Measurements from ENCODE around the gene GGTA1. TPM values are rescaled to one million over a fixed set of nuclear protein-coding genes. Genes with fewer than 3 reads are reported as not detected.

GGTA1 gene
- total RNA-seq (7.9 TPM), polyA plus RNA-seq (9.7 TPM)
- long read RNA-seq, donor 1, partial matches to known transcripts: 0 of 2 reads
- long read RNA-seq, donor 1, other reads (novel, unspliced or antisense): 0 of 2 reads
- long read RNA-seq, donor 2: 0 reads
- long read RNA-seq, donor 3, transcript GGTA1P-203 (6 exons, 1,487 nt): major isoform, 7 of 7 reads
- long read RNA-seq, donor 3, partial matches to known transcripts: 0 of 7 reads
- long read RNA-seq, donor 3, other reads (novel, unspliced or antisense): 0 of 7 reads
- long read RNA-seq, donor 4, partial matches to known transcripts: 0 of 2 reads
- long read RNA-seq, donor 4, other reads (novel, unspliced or antisense): 0 of 2 reads
- long read RNA-seq, donor 5, transcript GGTA1P-203 (6 exons, 1,487 nt): major isoform, 9 of 9 reads
- long read RNA-seq, donor 5, partial matches to known transcripts: 0 of 9 reads
- long read RNA-seq, donor 5, other reads (novel, unspliced or antisense): 0 of 9 reads
- long read RNA-seq, donor 6, transcript GGTA1P-203 (6 exons, 1,487 nt): major isoform, 8 of 8 reads
- long read RNA-seq, donor 6, partial matches to known transcripts: 0 of 8 reads
- long read RNA-seq, donor 6, other reads (novel, unspliced or antisense): 0 of 8 reads
- long read RNA-seq, donor 7, partial matches to known transcripts: 0 of 4 reads
- long read RNA-seq, donor 7, other reads (novel, unspliced or antisense): 0 of 4 reads
- long read RNA-seq, donor 8: 0 reads
- long read RNA-seq, donor 9, transcript GGTA1P-203 (6 exons, 1,487 nt): major isoform, 5 of 5 reads
- long read RNA-seq, donor 9, partial matches to known transcripts: 0 of 5 reads
- long read RNA-seq, donor 9, other reads (novel, unspliced or antisense): 0 of 5 reads
- long read RNA-seq, donor 10, partial matches to known transcripts: 0 of 3 reads
- long read RNA-seq, donor 10, other reads (novel, unspliced or antisense): 0 of 3 reads

DNA sequence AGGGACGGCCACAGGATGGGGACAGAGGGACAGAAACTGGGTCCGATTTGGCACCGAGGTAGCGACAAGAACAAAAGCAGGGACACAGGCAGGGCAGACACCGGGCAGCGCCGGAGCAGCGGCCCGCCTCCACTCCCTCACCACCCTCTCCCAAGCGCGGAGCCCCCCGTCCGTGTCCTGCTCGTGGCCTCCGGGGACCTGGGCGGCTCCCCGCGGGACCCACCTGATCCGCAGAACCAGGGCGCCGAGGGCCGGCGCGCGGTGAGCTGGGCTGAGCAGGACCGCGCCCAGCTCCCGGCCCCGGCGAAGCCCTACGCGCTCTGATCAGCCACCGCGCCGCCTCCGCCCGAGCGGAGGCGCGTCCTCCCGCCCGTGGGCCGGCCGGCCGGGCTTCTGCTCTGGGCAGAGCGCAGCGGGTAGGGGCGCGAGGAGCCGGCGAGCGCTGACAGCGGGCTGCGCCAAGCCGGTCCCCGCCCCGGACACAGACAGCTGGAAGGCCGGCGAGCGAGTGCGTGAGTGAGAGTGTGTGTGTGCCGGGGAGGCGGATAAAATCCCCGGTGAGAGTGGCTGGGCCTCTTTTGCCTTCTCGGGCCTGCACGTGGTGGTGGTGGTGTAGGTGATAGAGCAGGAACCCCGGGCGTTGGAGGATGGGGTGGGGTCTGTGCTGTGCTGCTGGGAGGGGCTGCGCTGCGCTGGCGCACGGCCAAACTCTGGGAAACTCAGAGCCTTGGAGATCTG, at the start of gene GGTA1:
Gene GGTA1 (minus strand): TSS at position 418 of the 738 bp plus-strand sequence. CDS start 31,922 bp downstream, outside the sequence.
- peaks cover 46 to 50% of the 10 kb centered on the region in 2 donors for H3K27me3 ChIP-seq (ENCODE audit: control insufficient read depth in 2 of 2, insufficient read depth in 1 of 2, low read length in 1 of 2)
- H3K9me3 ChIP-seq (ENCODE audit: control insufficient read depth in 2 of 2, insufficient read depth in 1 of 2, low read length in 1 of 2): peaks cover 0 to 6% of the 10 kb centered on the region in 2 donors
- peaks cover 0 to 18% of the 10 kb centered on the region in 2 donors for H3K4me1 ChIP-seq (ENCODE audit: control insufficient read depth in 2 of 2, insufficient read depth in 2 of 2, low read length in 2 of 2)
- 1% methylated on average over 72 of the region's 72 CpGs for WGBS
- peak in 1 of 9 donors; percentile 19 for DNase-seq (ENCODE audit: low read depth in 6 of 9, low spot score in 9 of 9)
- H3K27ac ChIP-seq (ENCODE audit: low read depth in 1 of 2, low read length in 1 of 2): peak within 1 kb of the TSS in 1 of 2 donors; percentile 65
- no peaks in the 10 kb centered on the region for H3K36me3 ChIP-seq (ENCODE audit: control insufficient read depth in 2 of 2, insufficient read depth in 2 of 2, low read length in 1 of 2)
- peak within 1 kb of the TSS; percentile 12 to 30 for H3K4me3 ChIP-seq (ENCODE audit: low read length in 2 of 2)

- 96% methylated on average over 2 of the region's 2 CpGs for WGBS
- no peak overlapping the region for H3K27ac ChIP-seq (ENCODE audit: low read depth in 1 of 2, low read length in 1 of 2)
- H3K9me3 ChIP-seq (ENCODE audit: control insufficient read depth in 2 of 2, insufficient read depth in 1 of 2, low read length in 1 of 2): no peaks in the 10 kb centered on the region
- no peak for DNase-seq (ENCODE audit: low read depth in 6 of 9, low spot score in 9 of 9)
- peaks cover 0 to 14% of the 10 kb centered on the region in 2 donors for H3K4me1 ChIP-seq (ENCODE audit: control insufficient read depth in 2 of 2, insufficient read depth in 2 of 2, low read length in 2 of 2)
- H3K36me3 ChIP-seq (ENCODE audit: control insufficient read depth in 2 of 2, insufficient read depth in 2 of 2, low read length in 1 of 2): no peaks in the 10 kb centered on the region
- peaks cover 2 to 39% of the 10 kb centered on the region in 2 donors for H3K27me3 ChIP-seq (ENCODE audit: control insufficient read depth in 2 of 2, insufficient read depth in 1 of 2, low read length in 1 of 2)
- no peak overlapping the region for H3K4me3 ChIP-seq (ENCODE audit: low read length in 2 of 2)
Observed at GRCh38 chr9:121548666-121549065, 49.0 kb upstream of the GGTA1 start.

DNA sequence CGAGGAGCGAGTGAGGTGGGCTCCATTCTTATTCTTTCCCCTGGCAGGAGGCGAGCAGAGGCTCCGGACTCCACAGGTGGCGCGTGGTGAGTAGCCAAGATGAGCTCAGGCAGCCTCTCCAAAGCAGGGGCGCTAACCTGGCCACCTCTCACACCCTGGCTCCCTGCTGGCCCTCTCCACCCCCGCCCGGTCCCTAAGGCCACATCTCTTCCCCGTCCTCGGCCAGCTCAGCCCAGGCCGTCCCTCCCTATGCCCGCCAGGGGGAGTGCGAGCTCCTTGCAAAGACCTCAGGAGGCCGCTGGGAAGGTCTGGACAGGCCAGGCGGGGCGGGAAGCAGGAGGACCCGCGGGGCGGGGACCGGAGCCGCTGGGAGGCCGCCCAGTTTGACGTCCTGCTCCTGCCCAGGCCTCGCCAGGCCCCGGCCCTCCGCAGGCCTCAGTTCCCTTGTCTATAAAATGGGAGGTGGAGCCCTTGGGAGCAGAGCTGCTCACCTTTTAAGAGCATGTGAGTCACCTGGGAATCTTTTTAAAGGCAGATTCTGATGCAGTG, 46.3 kb upstream of the GGTA1 start:
- WGBS: 8% methylated on average over 27 of the region's 27 CpGs
- no peak overlapping the region for H3K4me3 ChIP-seq (ENCODE audit: low read length in 2 of 2)
- H3K27ac ChIP-seq (ENCODE audit: low read depth in 1 of 2, low read length in 1 of 2): no peak overlapping the region
- H3K36me3 ChIP-seq (ENCODE audit: control insufficient read depth in 2 of 2, insufficient read depth in 2 of 2, low read length in 1 of 2): no peaks in the 10 kb centered on the region
- H3K27me3 ChIP-seq (ENCODE audit: control insufficient read depth in 2 of 2, insufficient read depth in 1 of 2, low read length in 1 of 2): peaks cover 2 to 32% of the 10 kb centered on the region in 2 donors
- H3K4me1 ChIP-seq (ENCODE audit: control insufficient read depth in 2 of 2, insufficient read depth in 2 of 2, low read length in 2 of 2): peaks cover 0 to 13% of the 10 kb centered on the region in 2 donors
- H3K9me3 ChIP-seq (ENCODE audit: control insufficient read depth in 2 of 2, insufficient read depth in 1 of 2, low read length in 1 of 2): no peaks in the 10 kb centered on the region
- DNase-seq (ENCODE audit: low read depth in 6 of 9, low spot score in 9 of 9): peak in 7 of 9 donors; percentile 33 to 75 (median 57)

- 61% methylated on average over 33 of the region's 33 CpGs for WGBS
- H3K4me1 ChIP-seq (ENCODE audit: control insufficient read depth in 2 of 2, insufficient read depth in 2 of 2, low read length in 2 of 2): peaks cover 0 to 7% of the 10 kb centered on the region in 2 donors
- no peak for DNase-seq (ENCODE audit: low read depth in 6 of 9, low spot score in 9 of 9)
- H3K9me3 ChIP-seq (ENCODE audit: control insufficient read depth in 2 of 2, insufficient read depth in 1 of 2, low read length in 1 of 2): no peaks in the 10 kb centered on the region
- H3K36me3 ChIP-seq (ENCODE audit: control insufficient read depth in 2 of 2, insufficient read depth in 2 of 2, low read length in 1 of 2): no peaks in the 10 kb centered on the region
- no peak overlapping the region for H3K27ac ChIP-seq (ENCODE audit: low read depth in 1 of 2, low read length in 1 of 2)
- H3K27me3 ChIP-seq (ENCODE audit: control insufficient read depth in 2 of 2, insufficient read depth in 1 of 2, low read length in 1 of 2): peaks cover 2 to 26% of the 10 kb centered on the region in 2 donors
- H3K4me3 ChIP-seq (ENCODE audit: low read length in 2 of 2): no peak overlapping the region
Observed at GRCh38 chr9:121545150-121545874, 45.7 kb upstream of the GGTA1 start.

- DNase-seq (ENCODE audit: low read depth in 6 of 9, low spot score in 9 of 9): no peak
- Histone ChIP-seq H3K4me3 (ENCODE audit: low read length in 2 of 2) (no peak overlapping the region), H3K27me3 (ENCODE audit: control insufficient read depth in 2 of 2, insufficient read depth in 1 of 2, low read length in 1 of 2) (peaks cover 2 to 13% of the 10 kb centered on the region in 2 donors), H3K27ac (ENCODE audit: low read depth in 1 of 2, low read length in 1 of 2) (no peak overlapping the region), H3K4me1 (ENCODE audit: control insufficient read depth in 2 of 2, insufficient read depth in 2 of 2, low read length in 2 of 2) (peaks cover 0 to 3% of the 10 kb centered on the region in 2 donors), H3K9me3 (ENCODE audit: control insufficient read depth in 2 of 2, insufficient read depth in 1 of 2, low read length in 1 of 2) (no peaks in the 10 kb centered on the region), H3K36me3 (ENCODE audit: control insufficient read depth in 2 of 2, insufficient read depth in 2 of 2, low read length in 1 of 2) (no peaks in the 10 kb centered on the region)
- WGBS: 91% methylated on average over 4 of the region's 4 CpGs
Observed at GRCh38 chr9:121542025-121542424, 42.4 kb upstream of the GGTA1 start.

DNA sequence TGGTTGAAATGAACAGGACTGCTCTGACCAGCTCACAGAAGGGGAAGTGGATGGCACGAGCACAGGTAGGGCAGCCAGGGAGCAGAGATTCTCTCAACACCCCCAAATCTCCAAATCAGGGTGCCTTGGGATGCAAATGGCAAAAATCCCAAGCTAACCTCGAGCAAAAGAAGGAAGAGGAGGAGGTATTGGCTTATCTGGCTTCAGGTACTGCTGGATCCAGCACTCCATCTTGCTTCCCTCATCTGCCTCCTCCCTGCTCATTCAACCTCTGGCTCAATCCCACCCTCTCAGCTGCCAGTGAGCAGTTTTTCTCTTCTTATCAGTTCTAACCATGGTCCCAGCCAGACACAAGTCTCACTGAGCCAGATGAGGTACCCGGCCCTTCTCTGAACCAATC, 41.6 kb upstream of the GGTA1 start:
- Histone ChIP-seq H3K4me3 (ENCODE audit: low read length in 2 of 2) (no peak overlapping the region), H3K4me1 (ENCODE audit: control insufficient read depth in 2 of 2, insufficient read depth in 2 of 2, low read length in 2 of 2) (peaks cover 0 to 3% of the 10 kb centered on the region in 2 donors), H3K36me3 (ENCODE audit: control insufficient read depth in 2 of 2, insufficient read depth in 2 of 2, low read length in 1 of 2) (no peaks in the 10 kb centered on the region), H3K9me3 (ENCODE audit: control insufficient read depth in 2 of 2, insufficient read depth in 1 of 2, low read length in 1 of 2) (no peaks in the 10 kb centered on the region), H3K27me3 (ENCODE audit: control insufficient read depth in 2 of 2, insufficient read depth in 1 of 2, low read length in 1 of 2) (peaks cover 2 to 12% of the 10 kb centered on the region in 2 donors), H3K27ac (ENCODE audit: low read depth in 1 of 2, low read length in 1 of 2) (no peak overlapping the region)
- DNase-seq (ENCODE audit: low read depth in 6 of 9, low spot score in 9 of 9): no peak
- WGBS: 78% methylated on average over 3 of the region's 3 CpGs

DNA sequence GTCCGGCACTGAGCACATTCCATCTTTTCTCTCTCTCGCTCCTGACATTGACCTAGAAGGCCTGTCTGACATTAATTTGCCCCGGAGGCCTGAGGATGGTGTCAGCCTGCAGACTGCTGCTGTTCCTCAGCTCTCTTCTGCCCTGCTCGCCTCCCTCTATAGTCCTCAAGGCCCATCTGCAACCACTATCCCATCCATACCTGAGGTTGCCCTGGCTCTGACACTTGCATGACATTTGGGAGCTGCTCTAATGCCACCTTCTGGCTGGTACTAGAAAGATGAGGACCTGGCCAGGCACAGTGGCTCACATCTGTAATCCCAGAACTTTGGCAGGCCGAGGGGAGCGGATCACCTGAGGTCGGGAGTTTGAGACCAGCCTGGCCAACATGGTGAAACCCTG, 38.6 kb upstream of the GGTA1 start:
- Histone ChIP-seq H3K27ac (ENCODE audit: low read depth in 1 of 2, low read length in 1 of 2) (no peak overlapping the region), H3K4me1 (ENCODE audit: control insufficient read depth in 2 of 2, insufficient read depth in 2 of 2, low read length in 2 of 2) (no peaks in the 10 kb centered on the region)
- WGBS: 83% methylated on average over 7 of the region's 7 CpGs

GRCh38 chr9:121537283-121537682, 37.6 kb upstream of the GGTA1 start:
- Histone ChIP-seq H3K27me3 (ENCODE audit: control insufficient read depth in 2 of 2, insufficient read depth in 1 of 2, low read length in 1 of 2) (no peaks in the 10 kb centered on the region), H3K27ac (ENCODE audit: low read depth in 1 of 2, low read length in 1 of 2) (no peak overlapping the region), H3K4me1 (ENCODE audit: control insufficient read depth in 2 of 2, insufficient read depth in 2 of 2, low read length in 2 of 2) (no peaks in the 10 kb centered on the region), H3K9me3 (ENCODE audit: control insufficient read depth in 2 of 2, insufficient read depth in 1 of 2, low read length in 1 of 2) (no peaks in the 10 kb centered on the region), H3K36me3 (ENCODE audit: control insufficient read depth in 2 of 2, insufficient read depth in 2 of 2, low read length in 1 of 2) (no peaks in the 10 kb centered on the region), H3K4me3 (ENCODE audit: low read length in 2 of 2) (no peak overlapping the region)
- DNase-seq (ENCODE audit: low read depth in 6 of 9, low spot score in 9 of 9): no peak
- 60% methylated on average over 5 of the region's 5 CpGs for WGBS

More for the DNA sequence above, 38.6 kb upstream of the GGTA1 start:
- no peaks in the 10 kb centered on the region for H3K36me3 ChIP-seq (ENCODE audit: control insufficient read depth in 2 of 2, insufficient read depth in 2 of 2, low read length in 1 of 2)
- no peaks in the 10 kb centered on the region for H3K9me3 ChIP-seq (ENCODE audit: control insufficient read depth in 2 of 2, insufficient read depth in 1 of 2, low read length in 1 of 2)
- DNase-seq (ENCODE audit: low read depth in 6 of 9, low spot score in 9 of 9): no peak
- no peak overlapping the region for H3K4me3 ChIP-seq (ENCODE audit: low read length in 2 of 2)
- no peaks in the 10 kb centered on the region for H3K27me3 ChIP-seq (ENCODE audit: control insufficient read depth in 2 of 2, insufficient read depth in 1 of 2, low read length in 1 of 2)

Data from thymus (tissue), 14 donors.